ENCODE data around the gene NR2C1. TPM values are rescaled to one million over a fixed set of nuclear protein-coding genes. Genes with fewer than 3 reads are reported as not detected.

NR2C1 gene
- total and polyA plus RNA-seq, 9 of the 15 experiments (the other 6 are each of a cell fraction or from before 2014, with no cell fraction given), result 8.5 to 42.4 (median 35.6) TPM

DNA sequence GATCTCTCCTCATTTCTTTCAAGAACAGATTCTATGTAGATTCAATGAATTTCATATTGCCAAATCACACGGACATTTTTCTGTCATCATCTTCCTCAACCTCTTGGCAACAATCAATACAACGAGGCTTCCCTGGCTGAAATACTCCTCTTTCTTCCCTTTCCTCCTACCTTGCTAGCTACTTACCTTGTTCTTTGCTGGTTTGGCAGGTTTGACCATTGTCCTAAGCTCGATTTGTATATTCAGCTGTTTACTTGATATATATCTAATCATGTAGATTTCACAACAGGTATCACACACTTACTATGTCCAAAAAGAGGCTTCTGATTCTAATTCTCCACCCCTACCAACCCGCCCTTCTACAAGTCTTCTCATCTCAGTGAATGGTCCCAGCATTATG lies 93.5 kb downstream of the NR2C1 start:
- peaks cover 2% of the 10 kb centered on the region; the same call in 1 of the 3 replicates for H3K79me2 ChIP-seq (ENCODE audit: control insufficient read depth, insufficient read depth, low read length)
- ATAC-seq, result no peak
- no peaks in the 10 kb centered on the region for H3K27me3 ChIP-seq (ENCODE audit: control insufficient read depth in 2 of 2, insufficient read depth in 2 of 2, low read length in 2 of 2)
- ChIA-PET CTCF (ENCODE audit: low intra/inter-chr PET ratio) (interaction anchor here (0.7 kb wide), 1 partner anchor 403 kb away, joined by 3 read pairs; no protein-coding TSS in a partner anchor), POLR2A (interaction anchor here (0.6 kb wide), 1 partner anchor 18 kb away, joined by 3 read pairs; no protein-coding TSS in a partner anchor)
- H2AFZ ChIP-seq (ENCODE audit: low read depth, low read length), result no peak overlapping the region
- H3K27ac ChIP-seq (ENCODE audit: extremely low read depth, low read depth, low read length), result no peak overlapping the region
- no peak overlapping the region for H3K4me2 ChIP-seq (ENCODE audit: insufficient read depth, low read length)
- in situ Hi-C loops (cut with MboI), result no loop called here
- H3K9me3 ChIP-seq (replicated peaks; ENCODE audit: control insufficient read depth, insufficient read depth, low read depth, low read length), result no peaks in the 10 kb centered on the region
- intact Hi-C loops (cut with micrococcal nuclease), result loop anchor here (5.0 kb wide), 1 partner anchor 48 kb away; no protein-coding TSS in a partner anchor
- FAIRE-seq, result no peak
- TF ChIP-seq KLF10 (CRISPR knock-in tag; IDR thresholded peaks at IDR 0.05), result no peak
- TF ChIP-seq BRCA1 (IDR thresholded peaks at IDR 0.05), result no peak
- TF ChIP-seq BRCA1 (CRISPR knock-in tag; IDR thresholded peaks at IDR 0.05), result no peak
- TF ChIP-seq ZNF436 (CRISPR knock-in tag; IDR thresholded peaks at IDR 0.05), result no peak
- no peak for TF ChIP-seq ZBTB7A (IDR thresholded peaks at IDR 0.05; ENCODE audit: borderline replicate concordance, control insufficient read depth, low read depth, low read length)
- TF ChIP-seq RBM14 (IDR thresholded peaks at IDR 0.05; ENCODE audit: borderline replicate concordance, insufficient read depth, low read depth, low read length), result no peak
- no peak for TF ChIP-seq NCOA6 (IDR thresholded peaks at IDR 0.05)
- TF ChIP-seq NELFE (IDR thresholded peaks at IDR 0.05; ENCODE audit: insufficient read depth, insufficient read length), result no peak
- no peak for TF ChIP-seq ESRRA (IDR thresholded peaks at IDR 0.05; ENCODE audit: borderline replicate concordance, low read depth)
- TF ChIP-seq FOS (IDR thresholded peaks at IDR 0.05; ENCODE audit: extremely low read depth, insufficient read length), result no peak
- TF ChIP-seq MAFF (IDR thresholded peaks at IDR 0.05; ENCODE audit: low read length), result no peak
- TF ChIP-seq ZNF57 (CRISPR knock-in tag; IDR thresholded peaks at IDR 0.05), result no peak
- TF ChIP-seq MBD2 (IDR thresholded peaks at IDR 0.05; ENCODE audit: borderline replicate concordance, low read depth), result no peak
- no peak for TF ChIP-seq ZNF253 (CRISPR knock-in tag; conservative IDR thresholded peaks at IDR 0.05)
- TF ChIP-seq, protein P1, sequence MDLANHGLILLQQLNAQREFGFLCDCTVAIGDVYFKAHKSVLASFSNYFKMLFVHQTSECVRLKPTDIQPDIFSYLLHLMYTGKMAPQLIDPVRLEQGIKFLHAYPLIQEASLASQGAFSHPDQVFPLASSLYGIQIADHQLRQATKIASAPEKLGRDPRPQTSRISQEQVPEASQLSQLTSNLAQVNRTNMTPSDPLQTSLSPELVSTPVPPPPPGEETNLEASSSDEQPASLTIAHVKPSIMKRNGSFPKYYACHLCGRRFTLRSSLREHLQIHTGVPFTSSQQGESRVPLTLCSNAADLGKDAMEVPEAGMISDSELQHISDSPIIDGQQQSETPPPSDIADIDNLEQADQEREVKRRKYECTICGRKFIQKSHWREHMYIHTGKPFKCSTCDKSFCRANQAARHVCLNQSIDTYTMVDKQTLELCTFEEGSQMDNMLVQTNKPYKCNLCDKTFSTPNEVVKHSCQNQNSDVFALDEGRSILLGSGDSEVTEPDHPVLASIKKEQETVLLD (IDR thresholded peaks at IDR 0.05), result no peak
- TF ChIP-seq MTA2 (IDR thresholded peaks at IDR 0.05; ENCODE audit: low read depth), result no peak
- TF ChIP-seq, protein P2, sequence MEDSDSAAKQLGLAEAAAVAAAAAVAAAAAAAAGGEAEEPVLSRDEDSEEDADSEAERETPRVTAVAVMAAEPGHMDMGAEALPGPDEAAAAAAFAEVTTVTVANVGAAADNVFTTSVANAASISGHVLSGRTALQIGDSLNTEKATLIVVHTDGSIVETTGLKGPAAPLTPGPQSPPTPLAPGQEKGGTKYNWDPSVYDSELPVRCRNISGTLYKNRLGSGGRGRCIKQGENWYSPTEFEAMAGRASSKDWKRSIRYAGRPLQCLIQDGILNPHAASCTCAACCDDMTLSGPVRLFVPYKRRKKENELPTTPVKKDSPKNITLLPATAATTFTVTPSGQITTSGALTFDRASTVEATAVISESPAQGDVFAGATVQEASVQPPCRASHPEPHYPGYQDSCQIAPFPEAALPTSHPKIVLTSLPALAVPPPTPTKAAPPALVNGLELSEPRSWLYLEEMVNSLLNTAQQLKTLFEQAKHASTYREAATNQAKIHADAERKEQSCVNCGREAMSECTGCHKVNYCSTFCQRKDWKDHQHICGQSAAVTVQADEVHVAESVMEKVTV (CRISPR knock-in tag; IDR thresholded peaks at IDR 0.05), result no peak
- no peak for TF ChIP-seq SREBF2 (CRISPR knock-in tag; IDR thresholded peaks at IDR 0.05)
- TF ChIP-seq BCOR (IDR thresholded peaks at IDR 0.05), result no peak
- TF ChIP-seq TAL1 (IDR thresholded peaks at IDR 0.05), result no peak
- no peaks in the 10 kb centered on the region for H4K20me1 ChIP-seq (replicated peaks; ENCODE audit: control insufficient read depth, insufficient read depth, low read length)
- H3K36me3 ChIP-seq (ENCODE audit: control insufficient read depth, insufficient read depth, low read length), result peaks cover 16% of the 10 kb centered on the region; the same call in 2 of the 3 replicates
- no peak for DNase-seq (ENCODE audit: extremely low read depth in 1 of 4, low spot score in 3 of 4)
- peaks cover 0 to 5% of the 10 kb centered on the region in 2 experiments; a peak in 2 of 5 replicates for H3K4me1 ChIP-seq (replicated peaks in 1 of 2; ENCODE audit: control insufficient read depth in 2 of 2, insufficient read depth in 2 of 2, low read length in 2 of 2)
- no TSS peak for BruUV-seq (replicated peaks)
- no peaks in the 10 kb centered on the region for H3K9me1 ChIP-seq (ENCODE audit: control insufficient read depth, insufficient read depth, low read length)
- H3K4me3 ChIP-seq, result no peak overlapping the region
- 74% methylated on average over 4 of the region's 4 CpGs for WGBS (ENCODE audit: insufficient coverage, low coverage, missing lambda C conversion rate)
- no peak overlapping the region for H3K9ac ChIP-seq (ENCODE audit: insufficient read depth in 1 of 2, low read depth in 2 of 2, low read length in 2 of 2)

All from K562 (cell line).